ENCODE measurements around the gene OTUD5. TPM values are rescaled to one million over a fixed set of nuclear protein-coding genes. Genes with fewer than 3 reads are reported as not detected.

OTUD5 gene
- total and polyA plus RNA-seq, 3 donors from 2014 or later = 36.2 to 77.1 (median 74.3) TPM

- H3K27me3 ChIP-seq = no peaks in the 10 kb centered on the region
- TF ChIP-seq POLR2A (IDR thresholded peaks at IDR 0.05) (no peak), CTCF (IDR thresholded peaks at IDR 0.05) (no peak)
- intact Hi-C loops (cut with DNase I; ENCODE audit: low total_unique reads) = no loop called here
- no peaks in the 10 kb centered on the region for H3K4me1 ChIP-seq
- H3K4me3 ChIP-seq = no peak overlapping the region
- no peaks in the 10 kb centered on the region for H3K9me3 ChIP-seq
- no peak for DNase-seq
- 75% methylated on average over 1 of the region's 1 CpG; no CpG with 5 or more reads in 1 of the 2 donors for WGBS, 2 donors
- H3K36me3 ChIP-seq (ENCODE audit: low read depth, missing control alignments) = no peaks in the 10 kb centered on the region
- no peak overlapping the region for H3K27ac ChIP-seq
Observed at GRCh38 chrX:48938721-48939425, 18.5 kb downstream of the OTUD5 start.

- intact Hi-C loops (cut with DNase I; ENCODE audit: low total_unique reads) = no loop called here
- no peaks in the 10 kb centered on the region for H3K27me3 ChIP-seq
- WGBS, 2 donors = 48 to 56% methylated on average over 2 to 5 of the region's 9 CpGs
- no peaks in the 10 kb centered on the region for H3K4me1 ChIP-seq
- H3K36me3 ChIP-seq (ENCODE audit: low read depth, missing control alignments) = no peaks in the 10 kb centered on the region
- no peak overlapping the region for H3K27ac ChIP-seq
- no peaks in the 10 kb centered on the region for H3K9me3 ChIP-seq
- DNase-seq = peak; percentile 32
- TF ChIP-seq CTCF (IDR thresholded peaks at IDR 0.05) (no peak), POLR2A (IDR thresholded peaks at IDR 0.05) (no peak)
- H3K4me3 ChIP-seq = no peak overlapping the region
Observed at GRCh38 chrX:48937054-48937907, 20.1 kb downstream of the OTUD5 start.

- H3K4me3 ChIP-seq = no peak overlapping the region
- intact Hi-C loops (cut with DNase I; ENCODE audit: low total_unique reads) = no loop called here
- TF ChIP-seq CTCF (IDR thresholded peaks at IDR 0.05) (no peak), POLR2A (IDR thresholded peaks at IDR 0.05) (no peak)
- no peak for DNase-seq
- H3K27me3 ChIP-seq = no peaks in the 10 kb centered on the region
- 75 to 80% methylated on average over 1 to 8 of the region's 8 CpGs for WGBS, 2 donors
- no peaks in the 10 kb centered on the region for H3K9me3 ChIP-seq
- H3K4me1 ChIP-seq = no peaks in the 10 kb centered on the region
- no peaks in the 10 kb centered on the region for H3K36me3 ChIP-seq (ENCODE audit: low read depth, missing control alignments)
- H3K27ac ChIP-seq = no peak overlapping the region
Observed at GRCh38 chrX:48936429-48937053, 20.9 kb downstream of the OTUD5 start.

- no peak overlapping the region for H3K4me3 ChIP-seq
- intact Hi-C loops (cut with DNase I; ENCODE audit: low total_unique reads) = no loop called here
- TF ChIP-seq POLR2A (IDR thresholded peaks at IDR 0.05) (no peak), CTCF (IDR thresholded peaks at IDR 0.05) (no peak)
- no peak for DNase-seq
- no peaks in the 10 kb centered on the region for H3K9me3 ChIP-seq
- no peaks in the 10 kb centered on the region for H3K27me3 ChIP-seq
- WGBS, 2 donors = 100% methylated on average over 1 of the region's 1 CpG
- no peak overlapping the region for H3K27ac ChIP-seq
- no peaks in the 10 kb centered on the region for H3K36me3 ChIP-seq (ENCODE audit: low read depth, missing control alignments)
- H3K4me1 ChIP-seq = no peaks in the 10 kb centered on the region
Observed at GRCh38 chrX:48935301-48935670, 22.1 kb downstream of the OTUD5 start.

Data from testis (tissue), 3 donors.